GM21737 (cell line): ENCODE results near the gene MAST1.
A peak's percentile ranks its signal among the peaks of the same experiment; 100 is the strongest.
"Not testable (repeated sequence)": the region's sequence is repeated elsewhere in the genome, so short reads cannot be mapped to it uniquely, and the experiment has no call there.

ENCODE experiments used
- ATAC-seq: cut with Tn5 transposase; IDR thresholded peaks from one replicate; pipeline ENCODE4 v1.9.1; 2021; ENCODE audit warnings: mild to moderate bottlenecking, moderate library complexity; ENCODE audit not compliant: unreplicated experiment

Gene MAST1

DNA sequence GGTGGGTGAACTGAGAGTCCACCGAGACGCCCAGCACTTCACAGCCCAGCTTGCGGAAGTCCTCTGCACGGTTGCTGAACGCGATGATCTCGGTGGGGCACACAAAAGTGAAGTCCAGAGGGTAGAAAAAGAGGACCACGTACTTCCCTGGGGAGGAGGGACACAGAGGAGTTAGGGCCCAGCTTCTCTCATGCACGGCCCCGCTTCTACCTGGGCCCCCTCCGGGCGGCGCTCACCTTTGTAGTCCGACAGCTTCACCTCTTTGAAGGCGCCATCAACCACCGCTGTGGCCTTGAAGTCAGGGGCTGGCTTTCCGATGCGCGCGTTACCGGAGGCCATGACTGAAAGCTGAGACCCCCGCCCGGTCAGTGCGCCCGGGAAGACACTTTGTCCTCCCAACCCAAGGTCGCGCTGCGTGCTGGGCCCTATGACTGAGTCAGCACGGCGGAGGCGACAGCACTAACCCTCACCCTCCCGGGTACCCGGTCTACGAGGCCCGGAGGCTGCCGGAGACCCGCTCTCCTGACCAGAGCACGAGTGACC is 37.3 kb upstream of the MAST1 start:
- ATAC-seq: no peak

DNA sequence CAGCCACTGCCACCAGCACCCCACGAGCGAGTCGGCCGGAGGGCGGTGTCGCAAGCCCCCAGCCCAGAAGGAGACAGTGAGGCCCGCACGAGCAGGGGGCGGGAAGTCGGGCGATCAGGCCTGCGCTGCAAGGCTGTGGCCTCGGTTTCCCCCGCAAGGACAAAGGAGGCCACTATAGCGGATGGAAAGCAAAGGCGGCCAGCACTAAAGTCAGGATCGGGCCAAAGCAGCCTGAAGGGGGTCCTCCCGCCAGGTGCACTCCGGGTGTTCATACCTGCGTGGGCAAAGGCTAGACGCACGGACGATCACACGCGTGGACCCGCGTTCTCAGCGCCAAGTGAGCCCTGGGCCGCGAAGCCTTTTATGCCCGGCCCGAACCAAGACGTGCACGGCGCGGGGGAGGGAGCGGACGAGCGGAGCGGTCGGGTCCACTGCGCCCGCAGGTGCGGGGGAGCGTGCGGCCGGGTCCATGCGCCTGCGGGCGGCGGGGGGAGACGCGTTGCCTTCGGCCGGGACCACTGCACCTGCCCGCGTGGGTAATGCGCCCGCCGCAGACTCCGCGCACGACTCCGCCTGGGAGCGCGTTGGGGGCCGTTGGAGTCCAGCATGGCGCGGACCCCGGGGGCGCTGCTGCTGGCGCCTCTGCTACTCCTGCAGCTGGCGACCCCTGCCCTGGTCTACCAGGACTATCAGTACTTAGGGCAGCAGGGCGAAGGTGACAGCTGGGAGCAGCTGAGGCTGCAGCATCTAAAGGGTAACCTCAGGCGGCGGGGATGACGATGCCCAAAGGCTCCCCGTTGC is 36.6 kb upstream of the MAST1 start, which contains the start of the genes PRDX2 and THSD8:
TSS of gene PRDX2 (minus strand) at position 335 of the 801 bp plus-strand sequence. CDS start 539 bp downstream, outside the sequence.
TSS of gene THSD8 (plus strand) at position 604 of the 801 bp plus-strand sequence. CDS start at position 607, 3 bp downstream.
- ATAC-seq: no peak

DNA sequence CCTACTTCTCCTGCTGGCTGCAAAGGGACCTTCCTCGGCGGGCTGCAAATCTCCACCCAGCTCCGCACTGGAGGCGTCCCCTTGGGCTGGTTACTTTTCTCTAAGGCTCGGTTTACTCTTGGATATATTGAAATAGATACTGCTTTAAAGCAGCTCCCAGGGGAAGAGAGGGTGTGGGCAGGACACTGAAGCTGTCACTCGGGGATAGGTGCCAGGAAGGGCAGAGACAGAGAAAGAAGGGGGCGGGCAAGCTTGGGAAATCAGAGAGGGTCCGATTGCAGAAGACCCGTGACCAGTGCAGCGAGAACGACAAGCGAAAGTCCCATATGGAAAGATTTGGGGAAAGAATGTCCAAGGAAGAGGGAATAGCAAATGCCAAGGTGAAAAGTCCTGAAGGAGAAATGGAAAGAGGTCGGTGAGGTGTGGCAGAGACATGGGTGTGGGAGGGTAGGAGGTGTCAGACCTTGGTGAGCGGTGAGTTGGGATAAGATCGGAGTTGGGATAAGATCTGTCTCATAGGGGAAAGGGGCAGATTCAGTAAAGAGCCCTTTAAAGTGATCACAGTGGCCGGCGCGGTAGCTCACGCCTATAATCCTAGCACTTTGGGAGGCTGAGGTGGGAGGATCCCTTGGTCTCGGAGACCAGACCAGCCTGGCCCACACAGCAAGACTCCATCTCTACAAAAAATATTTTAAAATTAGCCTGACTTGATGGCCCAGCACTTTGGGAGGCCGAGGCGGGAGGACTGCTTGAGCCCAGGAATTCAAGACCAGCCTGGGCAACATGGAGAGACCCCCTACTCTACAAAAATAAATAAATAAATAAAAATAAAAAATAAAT is 35.8 kb upstream of the MAST1 start:
- ATAC-seq: no peak

DNA sequence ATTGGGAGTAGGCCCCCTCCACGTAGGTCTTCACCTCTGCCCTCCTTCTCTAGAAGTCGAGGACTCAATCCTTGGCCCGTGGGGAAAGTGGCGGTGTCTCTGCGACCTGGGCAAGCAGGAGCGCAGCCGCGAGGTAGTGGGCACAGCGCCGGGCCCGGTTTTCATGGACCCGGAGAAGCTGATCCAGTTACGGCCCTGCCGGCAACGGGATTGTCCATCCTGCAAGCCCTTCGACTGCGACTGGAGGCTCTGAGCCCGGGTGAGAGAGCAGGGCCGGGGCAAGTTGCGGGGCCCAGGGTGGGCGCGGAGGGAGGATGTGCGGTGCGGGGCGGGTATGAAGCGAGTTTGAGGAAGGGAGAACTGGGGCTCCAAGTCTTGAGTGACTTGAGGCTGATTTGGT is 34.3 kb upstream of the MAST1 start:
- ATAC-seq: no peak

DNA sequence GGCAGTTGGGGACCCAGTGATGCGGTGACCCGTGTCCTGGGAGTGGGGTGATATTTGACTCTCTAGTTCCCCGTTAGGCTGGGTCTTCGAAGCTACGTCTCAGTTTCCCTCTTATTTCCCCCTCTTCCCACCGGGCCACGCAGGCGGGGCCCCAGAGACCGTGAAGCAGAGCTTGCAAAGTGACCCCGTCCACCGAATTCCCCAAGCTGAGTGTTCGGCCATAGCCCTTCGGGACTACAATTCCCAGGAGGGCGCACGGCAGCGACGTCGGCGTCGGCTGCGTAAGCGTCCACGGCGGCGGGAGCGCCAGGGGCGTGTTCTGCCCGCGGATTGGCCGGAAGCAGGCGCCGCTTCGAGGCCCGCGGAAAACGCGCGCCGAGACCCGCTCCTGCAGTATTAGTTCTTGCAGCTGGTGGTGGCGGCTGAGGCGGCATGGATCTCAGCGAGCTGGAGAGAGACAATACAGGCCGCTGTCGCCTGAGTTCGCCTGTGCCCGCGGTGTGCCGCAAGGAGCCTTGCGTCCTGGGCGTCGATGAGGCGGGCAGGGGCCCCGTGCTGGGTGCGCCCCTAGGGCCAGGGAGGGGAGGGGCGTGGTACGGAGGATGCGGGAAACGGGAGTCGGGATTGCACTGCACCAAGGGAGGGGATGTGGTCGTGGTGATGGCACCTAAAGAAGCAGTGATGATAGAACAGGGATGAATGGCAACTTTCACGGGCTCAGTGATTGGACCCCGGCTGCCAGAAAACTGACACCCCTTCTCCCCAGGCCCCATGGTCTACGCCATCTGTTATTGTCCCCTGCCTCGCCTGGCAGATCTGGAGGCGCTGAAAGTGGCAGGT is 31.9 kb upstream of the MAST1 start, which contains the start of gene RNASEH2A:
TSS of gene RNASEH2A (plus strand) at position 343 of the 840 bp plus-strand sequence. CDS start at position 433, 90 bp downstream.
- ATAC-seq: peak; percentile 83

DNA sequence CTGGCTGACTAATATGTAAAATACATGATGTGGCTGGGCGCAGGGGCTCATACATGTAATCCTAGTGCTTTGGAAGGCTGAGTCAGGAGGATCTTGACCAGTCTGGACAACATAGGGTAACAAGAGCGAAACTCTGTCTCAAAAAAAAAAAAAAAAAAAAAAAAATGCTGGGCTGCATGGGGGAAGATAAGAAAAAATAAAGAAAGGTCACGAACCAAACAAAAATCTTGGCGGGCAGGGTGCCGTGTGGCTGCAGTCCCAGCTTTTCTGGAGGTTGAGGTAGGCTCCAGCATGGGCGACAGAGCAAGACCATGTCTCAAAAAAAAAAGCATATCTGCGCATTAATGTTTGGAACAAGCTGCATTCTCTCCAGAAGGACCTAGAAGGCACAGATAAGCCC is 23.2 kb upstream of the MAST1 start:
- no peak for ATAC-seq

DNA sequence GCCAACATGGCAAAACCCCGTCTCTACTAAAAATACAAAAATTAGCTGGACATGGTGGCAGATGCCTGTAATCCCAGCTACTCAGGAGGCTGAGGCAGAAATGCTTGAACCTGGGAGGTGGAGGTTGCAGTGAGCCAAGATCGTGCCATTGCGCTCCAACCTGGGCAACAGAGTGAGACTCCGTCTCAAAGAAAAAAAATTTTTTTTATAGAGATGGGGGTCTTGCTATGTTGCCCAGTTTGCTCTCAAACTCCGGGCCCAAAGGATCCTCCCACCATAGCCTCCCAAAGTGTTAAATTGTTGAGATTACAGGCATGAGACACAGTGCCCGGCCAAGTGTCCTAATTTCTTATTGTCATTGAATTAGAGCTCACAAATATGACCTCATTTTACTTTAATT is 21.1 kb upstream of the MAST1 start:
- not testable (repeated sequence) for ATAC-seq

DNA sequence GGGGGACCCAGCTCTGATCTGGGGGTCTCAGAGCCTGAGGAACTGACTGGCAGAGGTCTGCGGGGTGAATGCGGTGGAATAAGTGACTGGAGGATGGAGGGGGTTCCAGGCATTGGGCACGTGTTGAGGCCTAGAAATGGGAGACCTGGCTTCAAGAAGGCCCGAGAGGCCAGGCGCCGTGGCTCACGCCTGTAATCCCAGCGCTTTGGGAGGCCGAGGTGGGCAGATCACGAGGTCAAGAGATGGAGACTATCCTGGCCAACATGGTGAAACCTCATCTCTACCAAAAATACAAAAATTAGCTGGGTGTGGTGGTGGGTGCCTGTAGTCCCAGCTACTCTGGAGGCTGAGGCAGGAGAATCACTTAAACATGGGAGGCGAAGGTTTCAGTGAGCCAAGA is 20.5 kb upstream of the MAST1 start:
- ATAC-seq: not testable (repeated sequence)

DNA sequence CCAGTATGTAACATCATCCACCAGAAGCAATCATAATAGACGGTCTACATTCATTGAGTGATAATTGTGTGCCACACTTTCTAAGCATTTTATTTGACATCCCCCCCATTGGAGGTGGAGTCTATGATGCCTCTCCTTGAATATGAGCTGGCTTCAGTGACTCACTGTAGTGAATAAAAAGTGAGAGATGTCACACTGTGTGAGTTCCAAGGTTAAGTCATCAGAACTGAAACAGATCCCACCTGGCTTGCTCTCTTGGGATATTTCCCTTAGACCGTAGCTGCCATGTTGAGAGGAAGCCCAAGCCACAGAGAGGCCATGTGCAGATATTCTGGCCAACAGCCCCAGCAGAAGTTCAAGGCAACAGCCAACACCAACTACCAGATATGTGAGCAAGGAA is 16.6 kb upstream of the MAST1 start:
- no peak for ATAC-seq

DNA sequence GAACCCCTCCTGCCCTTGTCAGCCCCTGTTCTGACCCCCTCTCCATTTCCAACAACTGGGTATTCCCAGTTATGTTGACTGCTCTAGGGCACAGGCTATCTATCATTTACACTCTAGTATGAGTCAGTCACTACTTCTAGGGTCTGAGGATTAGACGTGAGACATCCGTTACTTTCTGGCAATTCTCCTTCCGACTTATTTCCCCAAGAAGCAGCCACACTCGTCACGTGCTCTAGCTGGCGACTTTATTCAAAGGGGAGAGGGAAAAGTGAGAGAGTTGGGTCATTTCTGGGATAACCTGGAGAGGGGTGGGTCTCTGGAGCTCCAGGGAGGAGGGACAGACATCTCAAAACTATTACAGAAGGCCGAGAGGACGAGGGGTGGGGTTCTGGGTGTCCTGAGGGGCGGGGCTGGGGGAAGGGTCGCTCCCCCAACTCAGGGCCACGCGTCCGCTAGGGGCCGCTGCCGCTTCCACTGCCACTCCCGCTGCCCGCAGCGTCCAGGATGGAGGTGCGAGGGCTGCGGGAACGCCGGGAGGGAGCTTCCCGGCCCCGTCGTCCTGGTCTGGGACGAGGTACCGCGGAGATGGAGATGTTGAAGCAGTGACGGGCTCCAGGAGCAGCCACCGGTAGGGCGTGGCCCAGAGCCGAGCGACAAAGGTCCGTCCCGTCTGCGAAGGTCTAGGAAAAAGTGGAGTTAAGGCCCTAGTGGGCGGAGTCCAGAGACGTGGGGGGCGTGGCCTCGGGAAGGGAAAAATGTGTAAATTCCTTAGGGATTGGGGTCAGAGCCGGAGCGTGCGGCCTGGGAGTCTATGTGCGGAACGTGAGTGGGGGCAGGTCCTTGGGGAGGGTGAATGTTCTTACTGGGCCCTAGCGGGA is 12.8 kb upstream of the MAST1 start:
- no peak for ATAC-seq

DNA sequence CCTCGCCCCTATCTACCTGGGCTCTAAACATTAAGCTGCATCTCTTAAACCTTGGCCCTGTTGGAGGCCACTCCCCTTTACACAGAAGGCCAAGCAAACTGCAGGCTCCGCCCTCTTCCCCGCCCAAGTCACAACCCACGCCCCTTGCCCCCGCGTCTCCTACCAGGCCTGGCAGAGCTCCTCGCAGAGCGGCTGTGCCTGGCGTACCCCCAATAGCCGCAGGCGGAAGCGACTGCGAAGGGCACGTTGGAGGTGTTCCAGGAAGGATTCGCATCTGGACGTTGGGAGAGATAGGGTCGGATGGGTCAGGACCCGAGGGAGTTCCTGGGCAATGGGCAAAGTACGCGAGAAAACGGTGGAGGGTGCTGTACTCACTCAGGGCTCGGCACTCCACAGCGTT is 9.8 kb upstream of the MAST1 start:
- no peak for ATAC-seq

DNA sequence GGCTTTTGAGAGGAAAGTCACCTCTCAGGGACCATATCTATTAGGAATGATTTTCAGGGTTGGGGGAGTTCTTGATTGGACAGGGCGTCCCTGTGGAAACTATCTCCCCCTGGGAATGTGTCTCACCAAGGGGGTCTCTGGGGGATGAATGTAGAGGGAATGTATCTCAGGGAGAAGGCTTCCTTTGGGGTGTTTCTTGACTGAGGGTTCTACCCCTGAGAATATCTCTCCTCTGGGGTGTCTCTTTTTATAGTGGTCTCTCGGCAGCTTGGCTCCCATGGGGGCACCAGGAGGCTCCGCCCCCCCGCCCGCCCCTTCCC is 4.9 kb upstream of the MAST1 start:
- ATAC-seq: no peak

DNA sequence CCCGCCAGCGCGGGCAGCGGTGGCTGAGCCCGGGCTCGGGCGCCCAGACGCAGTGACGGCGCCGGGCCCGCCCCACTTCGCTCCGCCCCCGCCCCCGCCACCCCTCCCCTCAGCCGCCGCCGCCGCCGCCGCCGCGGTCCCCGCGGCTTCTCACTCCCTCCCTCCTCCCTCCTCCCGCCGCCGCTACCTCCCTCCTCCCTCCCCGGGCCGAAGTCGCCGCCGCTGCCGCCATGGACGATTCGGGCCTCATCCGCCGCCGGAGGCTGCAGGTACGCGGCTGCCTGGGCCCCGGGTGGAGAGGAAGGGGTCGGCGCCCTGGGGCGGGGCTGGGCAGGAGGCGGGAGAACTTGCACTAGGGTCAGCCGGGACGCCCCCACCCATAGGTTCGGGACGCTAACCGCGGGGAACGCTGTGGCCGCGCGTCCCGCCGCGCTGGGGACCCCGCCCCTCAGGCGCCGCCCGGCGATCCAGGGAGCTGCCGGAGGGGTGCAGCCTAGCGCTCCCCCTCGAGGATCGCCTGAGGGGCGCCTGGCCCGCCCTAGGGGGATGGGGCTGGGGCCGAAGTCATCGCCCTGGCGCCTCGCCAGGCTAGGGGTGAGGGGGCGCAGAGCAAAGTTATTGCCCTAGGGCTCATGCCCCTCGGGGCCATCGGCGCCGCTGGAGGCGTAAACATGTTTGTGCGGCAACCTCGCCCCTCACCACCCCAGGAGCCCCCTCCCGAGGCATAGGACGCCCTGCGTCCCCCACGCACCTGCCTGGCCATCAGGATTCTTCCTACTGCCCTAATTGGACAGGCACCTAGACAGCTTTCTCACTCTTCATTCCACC is 4.4 kb upstream of the MAST1 start:
- ATAC-seq: no peak

DNA sequence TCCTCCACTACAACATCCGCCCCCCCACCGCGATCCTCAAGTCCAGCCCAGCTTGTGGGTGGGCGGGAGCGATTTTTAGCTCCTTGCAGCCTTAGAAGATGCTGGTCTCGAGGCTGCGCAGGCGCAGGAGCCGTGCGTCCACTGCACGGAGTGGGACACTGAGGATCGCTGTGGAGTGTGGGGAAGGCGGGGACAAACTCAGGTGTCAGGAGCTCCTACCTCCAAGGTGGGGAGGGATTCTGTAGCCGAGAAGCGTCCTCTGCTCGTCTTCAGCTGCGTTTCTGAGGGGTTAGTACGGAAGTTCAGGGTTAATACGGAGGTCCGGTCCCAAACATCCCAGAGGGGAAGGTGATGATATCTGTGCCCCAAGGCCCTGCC is 3.8 kb upstream of the MAST1 start, which contains the start of gene RTBDN:
TSS of gene RTBDN (minus strand) at position 14 of the 378 bp plus-strand sequence. CDS start 4,600 bp downstream, outside the sequence.
- ATAC-seq: no peak

DNA sequence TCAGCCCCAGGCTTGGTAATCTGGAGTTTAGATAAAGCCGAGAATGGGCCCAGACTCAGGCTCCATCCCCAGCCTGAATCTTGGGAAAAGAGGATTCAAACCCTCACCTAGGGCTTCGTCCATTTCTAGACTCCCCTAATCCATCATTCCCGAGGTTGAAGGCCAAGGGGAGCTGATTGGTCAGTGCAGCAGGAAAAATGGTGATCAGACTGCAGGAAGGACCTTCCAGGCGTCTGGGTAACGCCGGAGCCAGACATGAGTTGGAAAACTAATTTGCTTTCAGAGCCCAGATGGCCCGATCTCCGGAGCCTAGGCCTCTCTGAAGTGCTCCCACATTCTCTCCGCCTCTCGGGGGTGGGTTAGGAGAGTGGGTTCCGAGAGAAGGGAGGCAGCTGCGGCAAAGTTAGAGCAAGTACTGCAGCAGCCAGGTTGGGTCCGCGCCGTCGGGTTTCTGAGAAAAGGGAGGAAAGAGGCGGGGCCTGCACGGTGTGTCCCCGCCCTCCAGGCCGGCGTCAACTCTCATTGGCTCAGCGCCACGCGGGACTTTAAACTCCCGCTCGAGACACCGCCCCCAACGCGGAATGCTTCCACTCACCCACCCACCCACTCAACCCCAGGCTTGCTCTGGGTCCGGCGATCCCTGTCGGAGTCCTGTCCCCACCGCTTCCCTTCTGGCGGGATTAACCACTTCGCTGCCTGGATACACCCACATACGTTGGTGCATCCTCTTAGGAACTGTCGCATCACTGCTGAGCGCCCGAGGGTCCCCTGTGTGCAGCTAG is 3.1 kb upstream of the MAST1 start:
- no peak for ATAC-seq

DNA sequence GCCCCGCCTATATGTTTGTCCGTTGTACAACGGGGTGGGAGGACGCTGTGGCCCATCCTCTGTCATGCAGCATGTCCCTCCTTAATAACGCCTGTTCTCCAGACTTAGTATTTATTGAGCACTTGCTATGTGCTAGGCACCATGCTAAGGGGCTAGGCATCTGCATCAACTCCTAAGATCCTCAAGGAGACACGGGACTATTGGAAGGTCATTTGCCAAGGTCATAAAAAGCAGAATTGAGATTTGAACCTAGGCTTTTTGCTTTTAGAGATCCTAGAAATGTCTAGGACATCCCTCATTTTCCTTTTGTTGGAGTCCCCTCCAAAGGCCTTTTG is 1.8 kb upstream of the MAST1 start:
- no peak for ATAC-seq

DNA sequence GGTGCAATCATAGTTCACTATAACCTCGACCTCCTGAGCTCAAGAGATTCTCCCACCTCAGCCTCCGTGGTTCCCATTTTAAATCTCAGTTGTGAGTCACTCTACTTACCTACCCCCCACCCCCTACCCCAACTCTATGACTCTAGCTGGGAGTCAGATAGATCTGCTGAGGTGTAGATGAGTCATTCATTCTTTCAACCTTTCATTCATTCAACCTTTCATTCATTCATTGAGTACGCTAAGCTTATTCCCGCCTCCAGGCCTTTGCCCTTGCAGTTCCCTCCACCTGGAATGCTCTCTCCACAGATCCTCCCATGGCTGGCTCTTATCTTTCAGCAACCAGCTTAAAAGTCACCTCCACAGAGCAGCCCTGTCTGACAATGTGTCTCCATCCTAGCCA is 1.1 kb upstream of the MAST1 start:
- no peak for ATAC-seq
